Mucosa of stomach (tissue), 1 donor: ENCODE results near the gene SLC4A11.
"Not testable (repeated sequence)": the region's sequence is repeated elsewhere in the genome, so short reads cannot be mapped to it uniquely, and the experiment has no call there.

Experiments used
- H3K27me3 ChIP-seq: one replicate; pipeline ENCODE4 v1.7.0; 2013; ENCODE audit warnings: mild to moderate bottlenecking, low read length; ENCODE audit not compliant: control insufficient read depth, insufficient read depth
- H3K36me3 ChIP-seq: one replicate; pipeline ENCODE4 v1.7.0; 2013; ENCODE audit warnings: low read length; ENCODE audit not compliant: control insufficient read depth, insufficient read depth
- H3K4me1 ChIP-seq: one replicate; pipeline ENCODE4 v1.7.0; 2013; ENCODE audit warnings: mild to moderate bottlenecking, low read length; ENCODE audit not compliant: control insufficient read depth, insufficient read depth
- H3K4me3 ChIP-seq: one replicate; pipeline ENCODE4 v1.7.0; 2013; ENCODE audit warnings: low read length
- H3K9ac ChIP-seq: one replicate; pipeline ENCODE4 v1.7.0; 2013; ENCODE audit warnings: mild to moderate bottlenecking, low read length, moderate library complexity
- H3K9me3 ChIP-seq: one replicate; pipeline ENCODE4 v1.7.0; 2013; ENCODE audit warnings: mild to moderate bottlenecking, low read length, moderate library complexity; ENCODE audit not compliant: control insufficient read depth
- donor health status: Pancreatic carcinoma.

Gene SLC4A11

GRCh38 chr20:3188823-3189413 is 50.1 kb downstream of the SLC4A11 start:
- H3K4me3 ChIP-seq = no peak overlapping the region
- no peak overlapping the region for H3K9ac ChIP-seq
- H3K9me3 ChIP-seq = no peaks in the 10 kb centered on the region
- H3K4me1 ChIP-seq = no peaks in the 10 kb centered on the region
- no peaks in the 10 kb centered on the region for H3K27me3 ChIP-seq
- H3K36me3 ChIP-seq = peaks cover 25% of the 10 kb centered on the region

GRCh38 chr20:3187861-3188260 is 51.1 kb downstream of the SLC4A11 start:
- not testable (repeated sequence) for H3K9me3 ChIP-seq, H3K4me1 ChIP-seq, H3K4me3 ChIP-seq, H3K9ac ChIP-seq, H3K27me3 ChIP-seq
- H3K36me3 ChIP-seq = peaks cover 22% of the 10 kb centered on the region

- no peaks in the 10 kb centered on the region for H3K9me3 ChIP-seq
- no peaks in the 10 kb centered on the region for H3K36me3 ChIP-seq
- H3K27me3 ChIP-seq = no peaks in the 10 kb centered on the region
- no peak overlapping the region for H3K9ac ChIP-seq
- H3K4me1 ChIP-seq = no peaks in the 10 kb centered on the region
- H3K4me3 ChIP-seq = no peak overlapping the region
Measured at GRCh38 chr20:3183896-3184612, 54.9 kb downstream of the SLC4A11 start.

DNA sequence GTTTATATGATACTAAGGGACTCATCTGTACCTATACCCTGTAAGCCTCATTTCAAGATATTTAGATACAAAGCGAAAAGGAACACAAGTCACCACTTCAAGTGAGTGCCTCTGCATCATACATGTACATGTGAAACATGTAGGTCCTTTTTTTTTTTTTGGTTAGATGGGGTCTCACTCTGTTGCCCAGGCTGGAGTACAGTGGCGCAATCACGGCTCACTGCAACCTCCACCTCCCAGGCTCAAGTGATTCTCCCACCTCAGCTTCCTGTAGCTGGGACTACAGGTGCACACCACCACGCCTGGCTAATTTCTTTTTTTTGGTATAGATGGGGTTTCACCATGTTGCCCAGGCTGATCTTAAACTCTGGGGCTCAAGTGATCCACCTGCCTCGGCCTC is 56.6 kb downstream of the SLC4A11 start:
- not testable (repeated sequence) for H3K4me3 ChIP-seq, H3K27me3 ChIP-seq, H3K4me1 ChIP-seq, H3K9me3 ChIP-seq, H3K9ac ChIP-seq, H3K36me3 ChIP-seq

DNA sequence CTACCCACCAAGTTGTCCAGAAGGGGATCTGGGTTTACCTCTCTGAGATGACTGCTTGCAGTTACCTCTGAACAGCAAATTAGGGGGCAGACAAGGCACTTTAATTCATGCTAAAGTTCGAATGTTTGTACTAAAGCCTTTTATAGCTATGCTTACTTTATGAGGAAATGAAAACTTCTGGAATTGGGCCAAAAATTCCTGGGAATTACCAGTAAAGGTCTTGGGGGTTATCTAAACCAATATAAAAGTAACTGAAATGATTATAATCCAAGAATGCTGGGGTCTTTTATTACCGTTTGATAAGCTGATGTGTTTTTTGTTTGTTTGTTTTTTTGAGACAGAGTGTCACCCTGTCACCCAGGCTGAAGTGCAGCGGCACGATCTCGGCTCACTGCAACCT is 57.7 kb downstream of the SLC4A11 start:
- Histone ChIP-seq H3K4me3 (no peak overlapping the region), H3K9ac (no peak overlapping the region), H3K36me3 (no peaks in the 10 kb centered on the region), H3K27me3 (no peaks in the 10 kb centered on the region), H3K4me1 (no peaks in the 10 kb centered on the region), H3K9me3 (no peaks in the 10 kb centered on the region)

DNA sequence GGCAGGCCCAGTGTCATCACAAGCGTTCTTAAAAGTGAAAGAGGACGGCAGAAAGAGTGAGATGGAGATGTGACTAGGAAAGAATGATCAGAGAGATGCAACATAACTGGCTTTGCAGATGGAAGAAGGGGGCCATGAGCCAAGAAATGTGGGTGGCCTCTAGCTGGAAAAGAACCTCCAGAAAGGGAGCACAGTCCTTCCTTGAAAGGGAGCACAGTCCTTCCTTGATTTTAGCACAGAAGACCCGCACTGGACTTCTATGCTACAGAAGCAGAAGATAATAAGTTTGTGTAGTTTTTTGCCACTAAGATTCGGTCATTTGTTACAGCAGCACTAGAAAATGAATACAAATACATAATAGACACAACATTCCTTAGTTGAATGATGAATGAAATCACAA is 58.7 kb downstream of the SLC4A11 start:
- Histone ChIP-seq H3K36me3 (no peaks in the 10 kb centered on the region), H3K4me3 (no peak overlapping the region), H3K9ac (no peak overlapping the region), H3K4me1 (peaks cover 4% of the 10 kb centered on the region), H3K27me3 (no peaks in the 10 kb centered on the region), H3K9me3 (no peaks in the 10 kb centered on the region)

DNA sequence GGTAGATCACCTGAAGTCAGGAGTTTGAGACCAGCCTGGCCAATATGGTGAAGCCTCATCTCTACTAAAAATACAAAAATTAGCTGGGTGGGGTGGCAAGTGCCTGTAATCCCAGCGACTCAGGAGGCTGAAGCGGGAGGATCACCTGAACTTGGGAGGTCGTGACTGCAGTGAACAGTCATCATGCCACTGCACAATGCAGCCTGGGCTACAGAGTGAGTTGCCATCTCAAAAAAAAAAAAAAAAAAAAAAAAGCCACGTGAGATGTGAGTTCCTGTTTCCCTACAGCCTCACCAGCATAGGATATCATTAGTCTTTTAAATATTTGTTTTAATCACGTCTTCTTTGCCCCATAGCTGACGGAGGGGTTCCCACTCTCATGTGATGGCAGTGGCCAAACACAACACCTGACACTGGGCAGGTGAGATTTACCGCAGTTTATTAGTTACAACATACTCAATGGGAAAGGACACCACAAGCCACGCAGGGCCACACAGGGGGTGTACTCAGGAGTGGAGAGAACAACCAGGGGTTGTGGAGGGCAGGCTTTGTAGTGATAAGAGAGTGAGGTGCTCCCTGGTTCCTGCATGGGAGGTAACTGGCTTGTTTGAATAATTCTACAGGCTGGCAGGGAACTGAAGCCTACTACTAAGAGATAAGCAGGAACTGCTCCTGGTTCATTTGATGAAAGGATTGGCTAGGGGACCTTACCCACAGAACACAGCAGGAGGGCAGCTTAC is 61.1 kb downstream of the SLC4A11 start:
- Histone ChIP-seq H3K27me3 (no peaks in the 10 kb centered on the region), H3K4me1 (peaks cover 14% of the 10 kb centered on the region), H3K9me3 (no peaks in the 10 kb centered on the region), H3K4me3 (no peak overlapping the region), H3K9ac (no peak overlapping the region), H3K36me3 (no peaks in the 10 kb centered on the region)
